Activated T-helper 2 cell treated with anti-CD3 and anti-CD28 coated beads, Interferon-gamma antibody, Interleukin-2, Interleukin-4, amounts not matched to agents 10 μg/mL and 5 μg/mL and 100 μg/mL, durations not matched to agents 14 hours and 24 hours and 36 hours (primary cell): ENCODE data around the gene ARMC9. TPM values are rescaled to one million over a fixed set of nuclear protein-coding genes. Genes with fewer than 3 reads are reported as not detected.
"Not testable (repeated sequence)": the region's sequence is repeated elsewhere in the genome, so short reads cannot be mapped to it uniquely, and the experiment has no call there.

Experiments used
- DNase-seq: peaks from one replicate; pipeline ENCODE4 v3.0.0; 2021; ENCODE audit warnings: low spot score
- H3K27ac Mint-ChIP-seq: one replicate; pipeline ENCODE4 v1.8.0; 2021; ENCODE audit warnings: mixed read lengths
- H3K27me3 Mint-ChIP-seq: one replicate; pipeline ENCODE4 v1.8.0; 2021; ENCODE audit warnings: low read depth, mixed read lengths
- H3K36me3 Mint-ChIP-seq: one replicate; pipeline ENCODE4 v1.8.0; 2021; ENCODE audit warnings: low read depth, mixed read lengths
- H3K4me1 Mint-ChIP-seq: one replicate; pipeline ENCODE4 v1.8.0; 2021; ENCODE audit warnings: low read depth, mixed read lengths
- H3K4me3 Mint-ChIP-seq: one replicate; pipeline ENCODE4 v1.8.0; 2021; ENCODE audit warnings: low read depth, mild to moderate bottlenecking, moderate library complexity, mixed read lengths
- H3K9me3 Mint-ChIP-seq: one replicate; pipeline ENCODE4 v1.8.0; 2021; ENCODE audit warnings: mixed read lengths
- intact Hi-C: fragments of 100-400 bp; cut with micrococcal nuclease; formaldehyde crosslinking; loops from one replicate; pipeline ENCODE4 v1.15.1; 2023
- total RNA-seq: library from RNA; stranded (reverse); gene quantifications from 2 replicates; pipeline ENCODE4 v1.2.3, GENCODE V29; 2022

ARMC9 gene
- total RNA-seq, 1 donor from 2014 or later, result 3.3 TPM

DNA sequence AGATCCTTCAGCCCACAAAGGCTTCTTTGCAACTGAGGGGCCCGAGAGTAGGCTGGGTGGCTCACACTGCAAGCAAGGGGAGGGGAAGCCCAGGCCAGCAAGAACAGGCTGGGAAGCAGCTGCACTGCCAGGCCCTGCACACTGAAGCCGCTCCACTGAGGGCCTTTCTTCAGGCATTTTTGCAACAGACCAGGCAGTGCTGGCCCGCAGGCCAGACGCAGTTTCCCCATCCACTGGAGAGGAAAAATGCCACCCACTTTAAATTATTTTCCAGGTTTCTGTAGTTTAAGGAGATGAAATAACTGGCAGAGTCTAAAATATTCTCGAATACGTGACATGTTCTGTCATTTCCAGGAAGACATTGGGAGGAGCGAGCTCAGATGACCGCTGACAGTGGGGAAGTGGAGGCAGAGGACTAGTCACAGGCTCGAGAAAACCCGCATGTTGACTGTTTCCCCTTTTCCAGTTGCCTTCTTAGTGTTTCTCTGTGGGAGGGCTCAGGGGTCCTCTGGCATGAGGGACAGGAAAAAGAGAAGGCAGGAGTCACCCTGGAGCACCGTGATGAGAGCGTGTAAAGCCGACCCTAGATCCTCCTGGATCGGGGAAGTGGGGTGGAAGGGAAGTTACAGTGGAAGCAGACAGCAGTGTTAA, 143.8 kb downstream of the ARMC9 start:
- Mint-ChIP-seq H3K27me3 (peaks cover 20% of the 10 kb centered on the region), H3K4me1 (no peaks in the 10 kb centered on the region), H3K4me3 (no peak overlapping the region), H3K9me3 (no peaks in the 10 kb centered on the region), H3K27ac (no peak overlapping the region), H3K36me3 (no peaks in the 10 kb centered on the region)
- DNase-seq, result no peak
- intact Hi-C loops, result no loop called here

DNA sequence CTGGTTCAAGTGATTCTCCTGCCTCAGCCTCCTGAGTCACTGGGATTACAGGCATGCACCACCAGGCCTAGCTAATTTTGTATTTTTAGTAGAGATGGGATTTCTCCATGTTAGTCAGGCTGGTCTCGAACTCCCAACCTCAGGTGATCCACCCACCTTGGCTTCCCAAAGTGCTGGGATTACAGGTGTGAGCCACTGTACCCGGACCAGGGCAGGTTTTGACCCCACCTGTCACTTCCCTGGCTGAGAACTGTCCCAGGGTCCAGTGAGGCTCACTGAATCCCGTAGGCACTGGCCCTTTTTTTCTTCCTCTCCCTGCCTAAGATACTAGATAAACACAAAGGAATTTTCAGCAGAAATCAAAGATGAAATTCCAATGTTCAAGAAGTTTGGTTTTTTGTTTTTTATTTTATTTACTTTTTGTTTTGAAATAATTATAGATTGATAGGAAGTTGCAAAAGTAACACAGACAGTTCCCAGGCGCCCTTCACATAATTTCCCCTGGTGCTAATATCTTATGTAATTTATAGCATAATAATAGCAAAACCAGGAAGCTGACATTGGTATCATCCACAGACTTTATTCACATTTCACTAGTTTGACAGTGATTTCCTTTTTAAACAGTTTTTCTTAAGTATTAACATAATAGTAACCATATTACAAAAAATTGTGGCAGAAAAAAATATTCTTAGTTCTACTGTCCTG, 144.7 kb downstream of the ARMC9 start:
- intact Hi-C loops, result no loop called here
- Mint-ChIP-seq H3K36me3 (no peaks in the 10 kb centered on the region), H3K9me3 (no peaks in the 10 kb centered on the region)

DNA sequence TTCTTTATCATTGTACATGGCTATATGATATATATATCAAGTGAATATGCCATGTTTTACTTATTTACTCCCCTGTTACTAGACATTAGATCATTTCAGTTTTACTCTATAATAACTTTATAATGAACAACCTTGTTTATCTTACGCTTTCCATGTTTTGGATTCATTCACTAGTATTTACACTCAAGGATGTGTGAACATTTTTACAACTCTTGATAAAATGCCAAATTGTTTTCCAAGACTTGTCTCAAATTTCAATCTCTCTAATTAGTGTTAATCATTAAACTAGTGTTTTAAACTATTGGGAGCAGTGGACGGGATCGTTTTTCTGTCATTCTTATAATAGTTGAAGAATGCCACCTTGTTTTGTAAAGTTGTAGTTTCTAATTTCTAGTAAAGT, 145.6 kb downstream of the ARMC9 start:
- Mint-ChIP-seq H3K27me3 (peaks cover 35% of the 10 kb centered on the region), H3K27ac (no peak overlapping the region), H3K4me3 (no peak overlapping the region), H3K36me3 (no peaks in the 10 kb centered on the region), H3K4me1 (no peaks in the 10 kb centered on the region), H3K9me3 (no peaks in the 10 kb centered on the region)
- no peak for DNase-seq
- intact Hi-C loops, result no loop called here

More for the DNA sequence above, 144.7 kb downstream of the ARMC9 start:
- Mint-ChIP-seq H3K4me1 (no peaks in the 10 kb centered on the region), H3K27me3 (peaks cover 29% of the 10 kb centered on the region), H3K27ac (no peak overlapping the region), H3K4me3 (no peak overlapping the region)
- no peak for DNase-seq

DNA sequence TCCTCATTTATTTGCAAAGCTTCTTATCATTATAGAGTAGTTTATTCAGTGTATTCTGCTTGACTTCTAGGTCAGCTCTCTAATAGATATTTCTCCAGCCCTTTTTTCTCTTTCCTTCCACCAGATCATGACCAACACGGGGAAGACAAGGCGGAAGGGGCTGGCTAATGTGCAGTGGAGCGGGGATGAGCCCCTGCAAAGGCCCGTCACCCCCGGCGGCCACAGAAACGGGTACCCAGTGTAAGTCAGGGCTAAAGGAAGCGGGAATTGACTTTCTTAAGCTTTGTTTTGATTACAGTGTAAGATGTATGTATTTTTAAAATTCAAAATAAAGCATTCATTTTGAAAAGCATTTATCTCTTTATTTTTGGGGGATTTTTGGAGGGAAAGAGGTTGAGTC, 146.4 kb downstream of the ARMC9 start:
- Mint-ChIP-seq H3K27me3 (peaks cover 39% of the 10 kb centered on the region), H3K27ac (no peak overlapping the region), H3K4me1 (no peaks in the 10 kb centered on the region), H3K9me3 (no peaks in the 10 kb centered on the region), H3K4me3 (no peak overlapping the region), H3K36me3 (no peaks in the 10 kb centered on the region)
- intact Hi-C loops, result no loop called here
- DNase-seq, result no peak

DNA sequence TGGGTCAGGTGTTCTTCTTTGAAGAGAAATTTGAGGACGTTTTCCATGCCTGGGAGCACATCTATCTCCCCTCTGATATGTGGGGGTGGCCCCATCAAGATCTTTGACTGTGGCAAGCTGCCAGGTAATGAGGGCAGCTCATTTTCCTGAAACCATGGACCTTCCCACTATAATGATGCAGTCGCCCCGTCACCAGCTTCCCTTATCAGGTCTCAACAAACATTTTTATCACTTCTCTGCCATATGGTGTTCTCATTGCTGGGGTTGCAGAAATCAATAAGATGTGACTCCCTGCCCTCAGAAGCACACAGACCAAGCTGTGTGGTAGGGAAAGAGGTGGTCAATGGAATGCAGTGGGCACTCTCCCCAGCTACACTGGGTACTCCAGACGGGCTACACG, 148.7 kb downstream of the ARMC9 start:
- H3K4me3 Mint-ChIP-seq, result no peak overlapping the region
- no peaks in the 10 kb centered on the region for H3K4me1 Mint-ChIP-seq
- H3K27ac Mint-ChIP-seq, result no peak overlapping the region
- peaks cover 39% of the 10 kb centered on the region for H3K27me3 Mint-ChIP-seq
- no peak for DNase-seq
- no peaks in the 10 kb centered on the region for H3K36me3 Mint-ChIP-seq
- H3K9me3 Mint-ChIP-seq, result no peaks in the 10 kb centered on the region
- intact Hi-C loops, result no loop called here

DNA sequence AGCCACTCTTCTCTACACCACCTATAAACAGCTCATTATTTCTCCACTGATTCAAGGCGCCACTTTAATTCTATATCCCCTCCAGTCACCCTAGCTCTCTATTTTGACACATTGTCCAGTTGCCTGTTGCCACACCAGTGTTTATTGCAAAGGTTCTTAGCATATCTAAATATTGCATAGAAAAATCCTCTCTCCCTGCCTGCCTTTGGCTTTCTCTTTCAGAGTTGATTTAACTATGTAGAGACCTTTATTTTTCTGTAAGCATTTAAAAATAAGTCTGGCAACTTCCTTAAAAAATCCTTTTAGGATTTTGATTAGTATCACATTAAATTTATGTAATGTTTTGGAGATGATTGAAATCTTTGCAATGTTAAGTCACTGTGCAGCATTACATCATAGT, 149.2 kb downstream of the ARMC9 start:
- Mint-ChIP-seq H3K9me3 (no peaks in the 10 kb centered on the region), H3K27ac (no peak overlapping the region), H3K27me3 (peaks cover 39% of the 10 kb centered on the region), H3K36me3 (no peaks in the 10 kb centered on the region), H3K4me3 (no peak overlapping the region), H3K4me1 (no peaks in the 10 kb centered on the region)
- DNase-seq, result no peak
- intact Hi-C loops, result no loop called here

DNA sequence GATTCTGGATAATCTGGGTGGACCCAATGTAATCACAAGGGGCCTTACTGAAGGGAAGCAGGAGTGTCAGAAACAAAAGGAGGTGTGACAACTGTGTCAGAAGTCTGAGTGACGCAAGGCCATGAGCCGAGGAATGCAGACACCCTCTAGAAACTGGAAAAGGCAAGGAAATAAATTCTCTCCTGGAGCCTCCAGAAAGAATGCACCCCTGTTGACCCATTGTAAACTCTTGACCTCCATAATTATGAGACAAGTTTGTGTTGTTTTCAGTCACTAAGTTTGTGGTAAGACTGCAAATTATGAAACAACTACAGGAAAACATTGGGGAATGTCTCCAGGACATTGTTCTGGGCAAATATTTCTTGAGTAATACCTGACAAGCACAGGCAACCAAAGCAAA, 149.7 kb downstream of the ARMC9 start:
- Mint-ChIP-seq H3K4me3 (no peak overlapping the region), H3K9me3 (no peaks in the 10 kb centered on the region), H3K36me3 (no peaks in the 10 kb centered on the region), H3K27ac (no peak overlapping the region), H3K4me1 (no peaks in the 10 kb centered on the region), H3K27me3 (peaks cover 39% of the 10 kb centered on the region)
- intact Hi-C loops, result no loop called here
- DNase-seq, result no peak

DNA sequence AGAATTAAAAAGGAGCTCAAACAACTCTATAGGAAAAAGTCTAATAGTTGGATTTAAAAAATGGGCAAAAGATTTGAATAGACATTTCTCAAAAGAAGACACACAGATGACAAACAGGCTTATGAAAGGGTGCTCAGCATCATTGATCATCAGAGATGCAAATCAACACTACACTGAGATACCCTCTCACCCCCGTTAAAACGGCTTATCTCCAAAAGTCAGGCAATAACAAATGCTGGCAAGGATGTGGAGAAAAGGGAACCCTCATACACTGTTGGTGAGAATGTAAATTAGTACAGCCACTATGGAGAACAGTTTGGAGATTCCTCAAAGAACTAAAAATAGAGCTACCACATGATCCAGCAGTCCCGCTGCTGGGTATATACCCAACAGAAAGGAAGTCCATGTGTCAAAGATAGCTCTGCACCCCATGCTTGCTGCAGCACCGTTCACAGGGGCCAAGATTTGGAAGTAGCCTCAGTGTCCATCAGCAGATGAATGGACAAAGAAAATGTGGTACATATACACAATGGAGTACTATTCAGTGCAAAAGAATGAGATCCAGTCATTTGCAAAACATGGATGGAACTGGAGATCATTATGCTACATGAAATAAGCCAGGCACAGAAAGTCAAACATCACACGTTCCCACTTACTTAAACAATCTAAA, 150.4 kb downstream of the ARMC9 start:
- peaks cover 39% of the 10 kb centered on the region for H3K27me3 Mint-ChIP-seq
- DNase-seq, result no peak
- intact Hi-C loops, result no loop called here
- H3K4me1 Mint-ChIP-seq, result no peaks in the 10 kb centered on the region
- H3K9me3 Mint-ChIP-seq, result no peaks in the 10 kb centered on the region
- H3K4me3 Mint-ChIP-seq, result no peak overlapping the region
- H3K36me3 Mint-ChIP-seq, result no peaks in the 10 kb centered on the region
- H3K27ac Mint-ChIP-seq, result no peak overlapping the region

DNA sequence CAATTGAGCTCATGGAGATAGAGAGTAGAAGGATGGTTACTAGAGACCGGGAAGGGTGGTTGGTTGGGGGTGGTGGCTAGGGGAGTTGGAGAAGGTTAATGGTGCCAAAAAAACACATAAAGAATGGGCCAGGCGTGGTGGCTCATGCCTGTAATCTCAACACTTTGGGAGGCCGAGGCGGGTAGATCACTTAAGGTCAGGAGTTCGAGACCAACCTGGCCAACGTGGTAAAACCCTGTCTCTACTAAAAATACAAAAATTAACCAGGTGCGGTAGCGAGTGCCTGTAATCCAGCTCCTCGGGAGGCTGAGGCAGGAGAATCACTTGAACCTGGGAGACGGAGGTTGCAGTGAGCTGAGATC, 150.9 kb downstream of the ARMC9 start:
- H3K36me3 Mint-ChIP-seq, intact Hi-C loops, H3K4me3 Mint-ChIP-seq, DNase-seq, H3K4me1 Mint-ChIP-seq, H3K9me3 Mint-ChIP-seq, H3K27ac Mint-ChIP-seq: not testable (repeated sequence)
- peaks cover 34% of the 10 kb centered on the region for H3K27me3 Mint-ChIP-seq

DNA sequence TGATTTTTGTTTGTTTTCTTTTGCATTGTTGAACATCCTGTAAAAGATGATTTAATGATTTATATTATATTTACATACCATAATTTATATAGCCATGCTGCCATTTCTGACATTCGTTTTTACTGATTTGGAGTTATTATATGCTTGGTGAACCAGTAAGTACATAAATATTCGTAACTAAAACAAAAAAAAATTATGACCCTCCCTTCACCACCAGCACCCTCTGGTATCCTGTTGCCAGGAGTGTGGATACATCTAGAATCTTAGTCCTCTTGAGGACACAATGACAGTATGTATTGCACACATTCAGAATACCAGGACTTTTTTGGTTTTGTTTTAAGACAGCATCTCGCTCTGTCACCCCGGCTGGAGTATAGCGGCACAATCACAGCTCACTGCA, 153.2 kb downstream of the ARMC9 start:
- Mint-ChIP-seq H3K36me3 (no peaks in the 10 kb centered on the region), H3K27me3 (peaks cover 23% of the 10 kb centered on the region), H3K4me1 (no peaks in the 10 kb centered on the region), H3K4me3 (no peak overlapping the region), H3K27ac (no peak overlapping the region), H3K9me3 (no peaks in the 10 kb centered on the region)
- DNase-seq, result no peak
- intact Hi-C loops, result no loop called here

DNA sequence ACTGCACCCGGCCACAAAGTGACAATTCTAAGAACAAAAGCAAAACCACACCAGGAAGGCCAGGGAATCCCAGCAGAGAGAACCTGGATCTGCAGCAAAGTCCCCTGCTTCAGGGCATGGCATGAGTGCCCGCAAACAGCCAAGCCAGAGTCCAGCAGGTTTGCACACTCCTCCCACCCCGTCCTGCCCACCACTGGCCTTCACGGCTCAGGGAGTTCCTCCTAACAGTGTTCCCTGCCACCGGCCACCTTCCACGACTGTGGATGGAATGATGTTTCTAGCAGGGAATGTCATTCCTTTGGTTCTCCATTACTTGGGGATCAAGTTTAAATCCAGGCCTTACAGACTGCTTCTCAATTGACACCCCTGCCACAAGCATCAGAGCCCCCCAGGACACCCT, 155.0 kb downstream of the ARMC9 start:
- Mint-ChIP-seq H3K4me1 (no peaks in the 10 kb centered on the region), H3K27me3 (peaks cover 8% of the 10 kb centered on the region), H3K27ac (no peak overlapping the region), H3K4me3 (no peak overlapping the region), H3K9me3 (no peaks in the 10 kb centered on the region), H3K36me3 (no peaks in the 10 kb centered on the region)
- intact Hi-C loops, result no loop called here
- DNase-seq, result no peak

DNA sequence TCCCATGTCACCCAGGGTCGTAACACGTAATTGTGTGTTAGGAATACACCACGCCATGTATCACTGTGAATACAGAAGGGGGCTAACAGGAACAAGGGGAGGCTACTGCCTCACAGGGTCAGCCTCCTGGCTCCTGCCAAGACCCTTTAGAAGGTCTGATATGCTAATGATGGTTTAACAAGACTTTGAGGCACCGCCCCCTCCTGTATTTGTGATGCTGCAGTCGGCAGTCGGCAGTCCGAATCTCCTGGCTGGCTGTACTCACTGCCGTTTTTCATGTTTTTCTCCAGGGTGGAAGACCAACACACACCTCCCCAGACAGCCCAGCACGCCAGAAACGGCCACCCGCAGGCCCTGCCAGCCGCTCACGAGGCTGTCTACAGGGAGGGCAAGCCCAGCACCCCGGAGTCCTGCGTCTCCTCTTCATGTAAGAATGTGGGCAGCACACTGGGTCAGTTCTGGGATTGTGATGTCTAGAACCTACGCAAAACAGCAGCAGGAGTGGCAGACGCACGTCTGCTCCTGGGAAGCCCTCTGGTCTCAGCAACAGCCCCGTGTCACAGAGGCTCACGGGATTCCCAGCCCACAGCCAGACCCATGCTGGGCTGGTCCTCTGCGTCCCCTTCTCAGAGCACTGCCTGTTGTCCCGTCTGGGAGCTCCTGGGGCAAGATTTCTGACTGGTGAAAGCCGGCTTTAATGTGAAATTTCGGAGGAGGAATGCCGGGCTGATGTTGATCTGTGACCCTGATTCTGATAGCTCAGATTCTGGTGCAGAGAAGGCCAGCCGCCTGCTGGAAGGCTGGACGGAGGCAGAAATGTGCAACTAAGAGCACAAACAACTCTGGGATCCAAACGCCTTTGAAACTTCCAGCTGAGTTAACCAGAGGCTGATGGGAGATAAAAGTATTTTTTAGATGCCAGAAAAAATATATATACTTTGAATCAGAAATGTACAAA, 157.4 kb downstream of the ARMC9 start:
- Mint-ChIP-seq H3K4me3 (no peak overlapping the region), H3K36me3 (no peaks in the 10 kb centered on the region), H3K27ac (no peak overlapping the region), H3K27me3 (peaks cover 1% of the 10 kb centered on the region), H3K9me3 (no peaks in the 10 kb centered on the region), H3K4me1 (no peaks in the 10 kb centered on the region)
- DNase-seq, result no peak
- intact Hi-C loops, result no loop called here
